Measurements from ENCODE around the gene SETDB1.

SETDB1 gene

GRCh38 chr1:150931773-150932172, 5.6 kb downstream of the SETDB1 start:
- no peak for DNase-seq

- no peak for DNase-seq
Observed at GRCh38 chr1:150944856-150945255, 18.7 kb downstream of the SETDB1 start.

- no peak for DNase-seq
Observed at GRCh38 chr1:150954708-150955107, 28.5 kb downstream of the SETDB1 start.

- DNase-seq = no peak
Observed at GRCh38 chr1:150955280-150955679, 29.1 kb downstream of the SETDB1 start.

GRCh38 chr1:150957666-150958065, 31.5 kb downstream of the SETDB1 start:
- DNase-seq = no peak

- no peak for DNase-seq
Observed at GRCh38 chr1:150960646-150961045, 34.5 kb downstream of the SETDB1 start.

GRCh38 chr1:150961756-150962155, 35.6 kb downstream of the SETDB1 start:
- DNase-seq = no peak

- DNase-seq = no peak
Observed at GRCh38 chr1:150963321-150964163, 37.4 kb downstream of the SETDB1 start.

- DNase-seq = no peak
Observed at GRCh38 chr1:150964164-150964489, 38.0 kb downstream of the SETDB1 start.

GRCh38 chr1:150965605-150966004, 39.4 kb downstream of the SETDB1 start:
- no peak for DNase-seq

- DNase-seq = no peak
Observed at GRCh38 chr1:150966011-150966410, 39.8 kb downstream of the SETDB1 start.

GRCh38 chr1:150967936-150968335, 41.8 kb downstream of the SETDB1 start:
- DNase-seq = no peak

GRCh38 chr1:150968491-150968890, 42.3 kb downstream of the SETDB1 start:
- no peak for DNase-seq

GRCh38 chr1:150969626-150970025, 43.5 kb downstream of the SETDB1 start:
- DNase-seq = no peak

GRCh38 chr1:150970808-150971582, 44.8 kb downstream of the SETDB1 start:
- DNase-seq = no peak

- no peak for DNase-seq
Observed at GRCh38 chr1:150971583-150972416, 45.6 kb downstream of the SETDB1 start.

GRCh38 chr1:150972417-150972940, 46.3 kb downstream of the SETDB1 start:
- DNase-seq = no peak

GRCh38 chr1:150973258-150973835, 47.2 kb downstream of the SETDB1 start:
- peak in 1 of 2 experiments; percentile 64 for DNase-seq

- DNase-seq = peak; percentile 68 to 90
Observed at GRCh38 chr1:150973836-150974579, 47.8 kb downstream of the SETDB1 start.

- peak; percentile 46 to 97 for DNase-seq
Observed at GRCh38 chr1:150974580-150975478, 48.7 kb downstream of the SETDB1 start, which contains the start of gene CERS2. TSS of gene CERS2 (minus strand) at chr1:150974835. CDS start at chr1:150969090, 5,745 bp downstream.

GRCh38 chr1:150976401-150976821, 50.2 kb downstream of the SETDB1 start:
- no peak for DNase-seq
